Fibroblast of mammary gland (primary cell): Measurements from ENCODE around the gene ANKRD40CL.

Experiments used
- DNase-seq: peaks from one replicate; pipeline ENCODE4 v3.0.0-alpha.2; 2010; ENCODE audit warnings: low read depth
- H3K4me3 ChIP-seq: 2 replicates; pipeline ENCODE4 v1.5.1; 2011; ENCODE audit warnings: low read depth, mild to moderate bottlenecking, low read length, moderate library complexity; ENCODE audit not compliant: control insufficient read depth
- CTCF ChIP-seq: conservative IDR thresholded peaks from 2 replicates; pipeline ENCODE4 v1.5.1; 2011; ENCODE audit warnings: low read depth, low read length, inconsistent platforms; ENCODE audit not compliant: control insufficient read depth, insufficient read depth

The ANKRD40CL gene

GRCh38 chr17:50754521-50754920, 12.8 kb downstream of the ANKRD40CL start:
- no peak for TF ChIP-seq CTCF
- DNase-seq = no peak
- H3K4me3 ChIP-seq = no peak overlapping the region

GRCh38 chr17:50749245-50749644, 18.1 kb downstream of the ANKRD40CL start:
- DNase-seq = no peak
- no peak for TF ChIP-seq CTCF
- H3K4me3 ChIP-seq = no peak overlapping the region

- no peak for DNase-seq
- no peak for TF ChIP-seq CTCF
- H3K4me3 ChIP-seq = no peak overlapping the region
These were observed 21.7 kb downstream of the ANKRD40CL start for GRCh38 chr17:50745631-50746030.

GRCh38 chr17:50739098-50739497, 28.2 kb downstream of the ANKRD40CL start:
- TF ChIP-seq CTCF = no peak
- DNase-seq = no peak
- H3K4me3 ChIP-seq = no peak overlapping the region

GRCh38 chr17:50737118-50737698, 30.1 kb downstream of the ANKRD40CL start:
- DNase-seq = no peak
- no peak overlapping the region for H3K4me3 ChIP-seq
- TF ChIP-seq CTCF = no peak

- TF ChIP-seq CTCF = no peak
These were observed 32.0 kb downstream of the ANKRD40CL start for GRCh38 chr17:50735287-50735686.

More at GRCh38 chr17:50735287-50735686, 32.0 kb downstream of the ANKRD40CL start:
- no peak for DNase-seq
- H3K4me3 ChIP-seq = no peak overlapping the region
